ENCODE results near the gene CENPX.

Gene CENPX

GRCh38 chr17:82030470-82031302, 8.0 kb upstream of the CENPX start:
- Histone ChIP-seq H3K4me1 (ENCODE audit: control insufficient read depth, insufficient read depth, low read length) (peaks cover 25% of the 10 kb centered on the region), H3K27me3 (ENCODE audit: control insufficient read depth in 1 of 2, insufficient read depth in 2 of 2, low read length in 2 of 2) (peaks cover 0 to 12% of the 10 kb centered on the region in 2 donors), H3K4me3 (ENCODE audit: low read length in 2 of 2) (peak overlapping the region; percentile 52 to 71), H3K36me3 (ENCODE audit: control insufficient read depth in 2 of 2, insufficient read depth in 2 of 2, low read length in 2 of 2) (no peaks in the 10 kb centered on the region), H3K9me3 (ENCODE audit: control insufficient read depth in 2 of 2, low read length in 2 of 2) (no peaks in the 10 kb centered on the region), H3K9ac (ENCODE audit: low read length in 2 of 2) (peak overlapping the region in 1 of 2 donors; percentile 28), H3K27ac (ENCODE audit: low read length) (no peak overlapping the region)

DNA sequence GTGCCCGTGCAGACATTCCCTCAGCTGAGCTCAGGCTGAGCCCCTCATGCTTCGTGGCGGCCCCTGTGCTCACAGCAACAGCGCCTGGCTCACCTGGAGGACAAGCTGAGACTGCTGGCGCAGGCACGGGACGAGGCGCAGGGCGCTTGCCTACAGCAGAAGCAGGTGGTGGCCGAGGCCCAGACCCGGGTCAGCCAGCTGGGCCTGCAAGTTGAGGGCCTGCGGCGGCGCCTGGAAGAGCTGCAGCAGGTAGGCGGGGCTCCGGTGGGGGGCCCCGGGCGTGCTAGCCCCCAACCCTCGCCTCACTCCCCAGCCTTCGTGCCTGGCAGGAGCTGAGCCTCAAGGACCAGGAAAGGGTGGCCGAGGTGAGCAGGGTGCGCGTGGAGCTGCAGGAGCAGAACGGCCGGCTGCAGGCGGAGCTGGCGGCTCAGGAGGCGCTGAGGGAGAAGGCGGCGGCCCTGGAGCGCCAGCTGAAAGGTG, 7.4 kb upstream of the CENPX start:
- Histone ChIP-seq H3K27ac (ENCODE audit: low read length) (no peak overlapping the region), H3K27me3 (ENCODE audit: control insufficient read depth in 1 of 2, insufficient read depth in 2 of 2, low read length in 2 of 2) (peaks cover 0 to 12% of the 10 kb centered on the region in 2 donors), H3K36me3 (ENCODE audit: control insufficient read depth in 2 of 2, insufficient read depth in 2 of 2, low read length in 2 of 2) (no peaks in the 10 kb centered on the region), H3K9me3 (ENCODE audit: control insufficient read depth in 2 of 2, low read length in 2 of 2) (no peaks in the 10 kb centered on the region), H3K4me3 (ENCODE audit: low read length in 2 of 2) (peak overlapping the region in 1 of 2 donors; percentile 71), H3K9ac (ENCODE audit: low read length in 2 of 2) (no peak overlapping the region), H3K4me1 (ENCODE audit: control insufficient read depth, insufficient read depth, low read length) (peaks cover 25% of the 10 kb centered on the region)

- Histone ChIP-seq H3K36me3 (ENCODE audit: control insufficient read depth in 2 of 2, insufficient read depth in 2 of 2, low read length in 2 of 2) (no peaks in the 10 kb centered on the region), H3K27ac (ENCODE audit: low read length) (no peak overlapping the region), H3K4me1 (ENCODE audit: control insufficient read depth, insufficient read depth, low read length) (peaks cover 29% of the 10 kb centered on the region), H3K27me3 (ENCODE audit: control insufficient read depth in 1 of 2, insufficient read depth in 2 of 2, low read length in 2 of 2) (peaks cover 0 to 12% of the 10 kb centered on the region in 2 donors), H3K4me3 (ENCODE audit: low read length in 2 of 2) (no peak overlapping the region), H3K9me3 (ENCODE audit: control insufficient read depth in 2 of 2, low read length in 2 of 2) (no peaks in the 10 kb centered on the region), H3K9ac (ENCODE audit: low read length in 2 of 2) (no peak overlapping the region)
Measured at GRCh38 chr17:82029391-82029790, 6.7 kb upstream of the CENPX start.

DNA sequence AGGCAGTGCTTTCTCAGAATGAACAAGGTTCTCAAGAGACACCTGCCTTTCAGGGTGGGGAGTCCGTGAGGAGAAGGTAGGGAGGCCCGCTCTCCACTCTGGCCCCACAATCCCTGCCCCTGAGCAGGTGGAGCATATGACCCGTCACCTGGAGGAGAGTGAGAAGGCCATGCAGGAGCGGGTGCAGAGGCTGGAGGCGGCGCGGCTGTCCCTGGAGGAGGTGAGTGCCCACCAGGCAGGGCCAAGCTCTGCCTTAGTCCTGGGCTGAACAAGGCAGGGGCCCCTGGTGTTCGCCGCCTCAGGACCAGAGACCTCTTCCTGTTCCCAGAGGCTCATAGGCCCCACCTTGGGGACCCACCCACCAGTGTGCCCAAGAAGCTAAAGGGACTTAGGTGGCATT, 6.3 kb upstream of the CENPX start:
- no peak overlapping the region for H3K9ac ChIP-seq (ENCODE audit: low read length in 2 of 2)
- H3K27ac ChIP-seq (ENCODE audit: low read length), result no peak overlapping the region
- no peaks in the 10 kb centered on the region for H3K36me3 ChIP-seq (ENCODE audit: control insufficient read depth in 2 of 2, insufficient read depth in 2 of 2, low read length in 2 of 2)
- H3K4me1 ChIP-seq (ENCODE audit: control insufficient read depth, insufficient read depth, low read length), result peaks cover 33% of the 10 kb centered on the region
- peaks cover 0 to 12% of the 10 kb centered on the region in 2 donors for H3K27me3 ChIP-seq (ENCODE audit: control insufficient read depth in 1 of 2, insufficient read depth in 2 of 2, low read length in 2 of 2)
- H3K4me3 ChIP-seq (ENCODE audit: low read length in 2 of 2), result no peak overlapping the region
- H3K9me3 ChIP-seq (ENCODE audit: control insufficient read depth in 2 of 2, low read length in 2 of 2), result no peaks in the 10 kb centered on the region

- Histone ChIP-seq H3K4me1 (ENCODE audit: control insufficient read depth, insufficient read depth, low read length) (peaks cover 40% of the 10 kb centered on the region), H3K9me3 (ENCODE audit: control insufficient read depth in 2 of 2, low read length in 2 of 2) (no peaks in the 10 kb centered on the region), H3K36me3 (ENCODE audit: control insufficient read depth in 2 of 2, insufficient read depth in 2 of 2, low read length in 2 of 2) (no peaks in the 10 kb centered on the region), H3K27ac (ENCODE audit: low read length) (no peak overlapping the region), H3K4me3 (ENCODE audit: low read length in 2 of 2) (no peak overlapping the region), H3K9ac (ENCODE audit: low read length in 2 of 2) (no peak overlapping the region), H3K27me3 (ENCODE audit: control insufficient read depth in 1 of 2, insufficient read depth in 2 of 2, low read length in 2 of 2) (peaks cover 0 to 12% of the 10 kb centered on the region in 2 donors)
Measured at GRCh38 chr17:82028246-82028645, 5.6 kb upstream of the CENPX start.

- Histone ChIP-seq H3K27ac (ENCODE audit: low read length) (no peak overlapping the region), H3K9ac (ENCODE audit: low read length in 2 of 2) (no peak overlapping the region), H3K9me3 (ENCODE audit: control insufficient read depth in 2 of 2, low read length in 2 of 2) (no peaks in the 10 kb centered on the region), H3K36me3 (ENCODE audit: control insufficient read depth in 2 of 2, insufficient read depth in 2 of 2, low read length in 2 of 2) (no peaks in the 10 kb centered on the region), H3K27me3 (ENCODE audit: control insufficient read depth in 1 of 2, insufficient read depth in 2 of 2, low read length in 2 of 2) (no peaks in the 10 kb centered on the region), H3K4me1 (ENCODE audit: control insufficient read depth, insufficient read depth, low read length) (peaks cover 45% of the 10 kb centered on the region), H3K4me3 (ENCODE audit: low read length in 2 of 2) (no peak overlapping the region)
Measured at GRCh38 chr17:82025401-82026107, 2.9 kb upstream of the CENPX start.

- Histone ChIP-seq H3K27me3 (ENCODE audit: control insufficient read depth in 1 of 2, insufficient read depth in 2 of 2, low read length in 2 of 2) (no peaks in the 10 kb centered on the region), H3K9me3 (ENCODE audit: control insufficient read depth in 2 of 2, low read length in 2 of 2) (no peaks in the 10 kb centered on the region), H3K4me1 (ENCODE audit: control insufficient read depth, insufficient read depth, low read length) (peaks cover 38% of the 10 kb centered on the region), H3K4me3 (ENCODE audit: low read length in 2 of 2) (no peak overlapping the region), H3K27ac (ENCODE audit: low read length) (no peak overlapping the region), H3K9ac (ENCODE audit: low read length in 2 of 2) (no peak overlapping the region), H3K36me3 (ENCODE audit: control insufficient read depth in 2 of 2, insufficient read depth in 2 of 2, low read length in 2 of 2) (no peaks in the 10 kb centered on the region)
Measured at GRCh38 chr17:82024859-82025258, 2.2 kb upstream of the CENPX start.

- Histone ChIP-seq H3K9me3 (ENCODE audit: control insufficient read depth in 2 of 2, low read length in 2 of 2) (no peaks in the 10 kb centered on the region), H3K36me3 (ENCODE audit: control insufficient read depth in 2 of 2, insufficient read depth in 2 of 2, low read length in 2 of 2) (peaks cover 2 to 3% of the 10 kb centered on the region in 2 donors), H3K4me3 (ENCODE audit: low read length in 2 of 2) (peak overlapping the region; percentile 76 to 79), H3K27me3 (ENCODE audit: control insufficient read depth in 1 of 2, insufficient read depth in 2 of 2, low read length in 2 of 2) (no peaks in the 10 kb centered on the region), H3K27ac (ENCODE audit: low read length) (no peak overlapping the region), H3K9ac (ENCODE audit: low read length in 2 of 2) (peak overlapping the region; percentile 53 to 55), H3K4me1 (ENCODE audit: control insufficient read depth, insufficient read depth, low read length) (peaks cover 37% of the 10 kb centered on the region)
Measured at GRCh38 chr17:82023447-82024241, 966 bp upstream of the CENPX start.

DNA sequence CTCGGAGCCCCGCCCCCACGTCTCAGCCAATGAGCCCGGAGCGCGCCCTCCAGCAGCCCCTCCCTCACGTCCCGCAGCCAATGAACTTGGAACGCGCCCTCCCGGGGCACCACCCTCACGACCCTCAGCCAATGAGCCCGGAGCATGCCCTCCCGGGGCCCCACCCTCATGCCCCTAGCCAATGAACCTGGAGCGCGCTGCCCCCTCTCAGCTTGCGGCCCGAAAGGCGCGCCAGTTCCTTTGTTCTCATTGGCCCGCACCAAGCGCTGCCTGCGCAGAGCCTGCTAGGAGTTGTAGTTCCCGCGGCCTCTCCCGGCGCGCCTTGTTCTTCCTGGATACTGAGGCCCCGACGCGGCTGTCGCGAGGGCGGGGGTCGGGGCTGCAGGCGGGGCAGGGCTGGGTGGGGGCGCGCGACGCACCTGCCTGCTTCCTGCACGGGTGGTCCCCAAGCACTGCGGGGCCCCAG, 336 bp upstream of the CENPX start, which contains the start of gene LRRC45:
TSS of gene LRRC45 (plus strand) at position 325 of the 466 bp plus-strand sequence. CDS start 339 bp downstream, outside the sequence.
- Histone ChIP-seq H3K9me3 (ENCODE audit: control insufficient read depth in 2 of 2, low read length in 2 of 2) (no peaks in the 10 kb centered on the region), H3K36me3 (ENCODE audit: control insufficient read depth in 2 of 2, insufficient read depth in 2 of 2, low read length in 2 of 2) (peaks cover 3 to 5% of the 10 kb centered on the region in 2 donors), H3K27ac (ENCODE audit: low read length) (no peak within 1 kb of the TSS), H3K9ac (ENCODE audit: low read length in 2 of 2) (peak within 1 kb of the TSS; percentile 80 to 83), H3K4me3 (ENCODE audit: low read length in 2 of 2) (peak within 1 kb of the TSS; percentile 76 to 85), H3K4me1 (ENCODE audit: control insufficient read depth, insufficient read depth, low read length) (peaks cover 37% of the 10 kb centered on the region), H3K27me3 (ENCODE audit: control insufficient read depth in 1 of 2, insufficient read depth in 2 of 2, low read length in 2 of 2) (no peaks in the 10 kb centered on the region)

- Histone ChIP-seq H3K9me3 (ENCODE audit: control insufficient read depth in 2 of 2, low read length in 2 of 2) (no peaks in the 10 kb centered on the region), H3K27me3 (ENCODE audit: control insufficient read depth in 1 of 2, insufficient read depth in 2 of 2, low read length in 2 of 2) (no peaks in the 10 kb centered on the region), H3K9ac (ENCODE audit: low read length in 2 of 2) (peak overlapping the region; percentile 80 to 83), H3K36me3 (ENCODE audit: control insufficient read depth in 2 of 2, insufficient read depth in 2 of 2, low read length in 2 of 2) (peaks cover 3 to 5% of the 10 kb centered on the region in 2 donors), H3K4me3 (ENCODE audit: low read length in 2 of 2) (peak overlapping the region; percentile 66 to 85), H3K27ac (ENCODE audit: low read length) (no peak overlapping the region), H3K4me1 (ENCODE audit: control insufficient read depth, insufficient read depth, low read length) (peaks cover 37% of the 10 kb centered on the region)
Measured at GRCh38 chr17:82021900-82022309, 773 bp downstream of the CENPX start.

Measured in stomach smooth muscle (tissue), 2 donors.